ENCODE data around the gene SKIDA1. TPM values are rescaled to one million over a fixed set of nuclear protein-coding genes. Genes with fewer than 3 reads are reported as not detected.
A peak's percentile ranks its signal among the peaks of the same experiment; 100 is the strongest.

The SKIDA1 gene
- total RNA-seq, 1 experiment from 2014 or later = 9.4 TPM

- DNase-seq (ENCODE audit: low spot score) (peak; percentile 49), ATAC-seq (no peak; the same call in 1 of the 2 replicates)
- Mint-ChIP-seq H3K27ac (peak overlapping the region; percentile 82; the same call in 1 of the 2 replicates), H3K27me3 (ENCODE audit: low read depth) (peaks cover 29% of the 10 kb centered on the region), H3K4me1 (peaks cover 55% of the 10 kb centered on the region), H3K4me3 (peak overlapping the region; percentile 82), H3K36me3 (0 out of 2 replicates have a peak, but pooled peaks cover 2% of the 10 kb centered on the region), H3K9me3 (no peaks in the 10 kb centered on the region)
- CTCF ChIA-PET = interaction anchor here (0.6 to 5.9 kb wide), 8 partner anchors 8 to 339 kb away, joined by 3 to 84 read pairs (median 6); partner anchors contain the start of gene SKIDA1
- POLR2A ChIA-PET = interaction anchor here (0.6 to 1.2 kb wide), 7 partner anchors 15 to 228 kb away, joined by 3 to 9 read pairs (median 5); no protein-coding TSS in a partner anchor
- no peak for TF ChIP-seq SOX15 (CRISPR knock-in tag; IDR thresholded peaks at IDR 0.05)
- no peak for TF ChIP-seq ZNF138 (CRISPR knock-in tag; conservative IDR thresholded peaks at IDR 0.05)
- TF ChIP-seq ZNF423 (CRISPR knock-in tag; IDR thresholded peaks at IDR 0.05) = peak; percentile 43; the same call in 1 of the 2 replicates
- TF ChIP-seq ZNF281 (CRISPR knock-in tag; IDR thresholded peaks at IDR 0.05) = no peak
- TF ChIP-seq ZMAT4 (CRISPR knock-in tag; IDR thresholded peaks at IDR 0.05) = no peak
- no peak for TF ChIP-seq ELF4 (CRISPR knock-in tag; IDR thresholded peaks at IDR 0.05; ENCODE audit: low read depth)
- TF ChIP-seq RORB (CRISPR knock-in tag; IDR thresholded peaks at IDR 0.05) = no peak
- TF ChIP-seq, protein P1, sequence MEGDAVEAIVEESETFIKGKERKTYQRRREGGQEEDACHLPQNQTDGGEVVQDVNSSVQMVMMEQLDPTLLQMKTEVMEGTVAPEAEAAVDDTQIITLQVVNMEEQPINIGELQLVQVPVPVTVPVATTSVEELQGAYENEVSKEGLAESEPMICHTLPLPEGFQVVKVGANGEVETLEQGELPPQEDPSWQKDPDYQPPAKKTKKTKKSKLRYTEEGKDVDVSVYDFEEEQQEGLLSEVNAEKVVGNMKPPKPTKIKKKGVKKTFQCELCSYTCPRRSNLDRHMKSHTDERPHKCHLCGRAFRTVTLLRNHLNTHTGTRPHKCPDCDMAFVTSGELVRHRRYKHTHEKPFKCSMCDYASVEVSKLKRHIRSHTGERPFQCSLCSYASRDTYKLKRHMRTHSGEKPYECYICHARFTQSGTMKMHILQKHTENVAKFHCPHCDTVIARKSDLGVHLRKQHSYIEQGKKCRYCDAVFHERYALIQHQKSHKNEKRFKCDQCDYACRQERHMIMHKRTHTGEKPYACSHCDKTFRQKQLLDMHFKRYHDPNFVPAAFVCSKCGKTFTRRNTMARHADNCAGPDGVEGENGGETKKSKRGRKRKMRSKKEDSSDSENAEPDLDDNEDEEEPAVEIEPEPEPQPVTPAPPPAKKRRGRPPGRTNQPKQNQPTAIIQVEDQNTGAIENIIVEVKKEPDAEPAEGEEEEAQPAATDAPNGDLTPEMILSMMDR (IDR thresholded peaks at IDR 0.05) = no peak
- TF ChIP-seq NFE2L1 (CRISPR knock-in tag; IDR thresholded peaks at IDR 0.05) = no peak; the same call in 1 of the 2 replicates
- TF ChIP-seq ATF6 (CRISPR knock-in tag; IDR thresholded peaks at IDR 0.05) = no peak
- no peak for TF ChIP-seq ZNF219 (CRISPR knock-in tag; IDR thresholded peaks at IDR 0.05; ENCODE audit: borderline replicate concordance)
- TF ChIP-seq GTF2I (CRISPR knock-in tag; conservative IDR thresholded peaks at IDR 0.05) = no peak
- TF ChIP-seq ZNF396 (CRISPR knock-in tag; IDR thresholded peaks at IDR 0.05; ENCODE audit: borderline replicate concordance) = no peak
- TF ChIP-seq ZNF671 (CRISPR knock-in tag; IDR thresholded peaks at IDR 0.05) = no peak
- no peak for TF ChIP-seq JUN (CRISPR knock-in tag; IDR thresholded peaks at IDR 0.05)
- no peak for TF ChIP-seq USF1 (CRISPR knock-in tag; IDR thresholded peaks at IDR 0.05)
- TF ChIP-seq, protein P2, sequence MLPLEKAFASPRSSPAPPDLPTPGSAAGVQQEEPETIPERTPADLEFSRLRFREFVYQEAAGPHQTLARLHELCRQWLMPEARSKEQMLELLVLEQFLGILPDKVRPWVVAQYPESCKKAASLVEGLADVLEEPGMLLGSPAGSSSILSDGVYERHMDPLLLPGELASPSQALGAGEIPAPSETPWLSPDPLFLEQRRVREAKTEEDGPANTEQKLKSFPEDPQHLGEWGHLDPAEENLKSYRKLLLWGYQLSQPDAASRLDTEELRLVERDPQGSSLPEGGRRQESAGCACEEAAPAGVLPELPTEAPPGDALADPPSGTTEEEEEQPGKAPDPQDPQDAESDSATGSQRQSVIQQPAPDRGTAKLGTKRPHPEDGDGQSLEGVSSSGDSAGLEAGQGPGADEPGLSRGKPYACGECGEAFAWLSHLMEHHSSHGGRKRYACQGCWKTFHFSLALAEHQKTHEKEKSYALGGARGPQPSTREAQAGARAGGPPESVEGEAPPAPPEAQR (CRISPR knock-in tag; IDR thresholded peaks at IDR 0.05) = no peak
- no peak for TF ChIP-seq ZNF317 (CRISPR knock-in tag; IDR thresholded peaks at IDR 0.05; ENCODE audit: borderline replicate concordance, low read depth)
- TF ChIP-seq, protein P3, sequence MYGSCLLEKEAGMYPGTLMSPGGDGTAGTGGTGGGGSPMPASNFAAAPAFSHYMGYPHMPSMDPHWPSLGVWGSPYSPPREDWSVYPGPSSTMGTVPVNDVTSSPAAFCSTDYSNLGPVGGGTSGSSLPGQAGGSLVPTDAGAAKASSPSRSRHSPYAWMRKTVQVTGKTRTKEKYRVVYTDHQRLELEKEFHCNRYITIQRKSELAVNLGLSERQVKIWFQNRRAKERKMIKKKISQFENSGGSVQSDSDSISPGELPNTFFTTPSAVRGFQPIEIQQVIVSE (CRISPR knock-in tag; IDR thresholded peaks at IDR 0.05; ENCODE audit: borderline replicate concordance) = no peak
- TF ChIP-seq MXD4 (CRISPR knock-in tag; IDR thresholded peaks at IDR 0.05; ENCODE audit: borderline replicate concordance) = no peak
- TF ChIP-seq CBFB (CRISPR knock-in tag; IDR thresholded peaks at IDR 0.05; ENCODE audit: low read depth) = no peak
- no peak for TF ChIP-seq JAZF1 (CRISPR knock-in tag; IDR thresholded peaks at IDR 0.05)
- no peak for TF ChIP-seq GRHL2 (CRISPR knock-in tag; IDR thresholded peaks at IDR 0.05; ENCODE audit: insufficient replicate concordance, severe bottlenecking)
- no peak for TF ChIP-seq ZNF232 (CRISPR knock-in tag; IDR thresholded peaks at IDR 0.05)
- peak; percentile 35; the same call in 1 of the 2 replicates for TF ChIP-seq GABPB1 (CRISPR knock-in tag; IDR thresholded peaks at IDR 0.05)
- TF ChIP-seq, protein P4, sequence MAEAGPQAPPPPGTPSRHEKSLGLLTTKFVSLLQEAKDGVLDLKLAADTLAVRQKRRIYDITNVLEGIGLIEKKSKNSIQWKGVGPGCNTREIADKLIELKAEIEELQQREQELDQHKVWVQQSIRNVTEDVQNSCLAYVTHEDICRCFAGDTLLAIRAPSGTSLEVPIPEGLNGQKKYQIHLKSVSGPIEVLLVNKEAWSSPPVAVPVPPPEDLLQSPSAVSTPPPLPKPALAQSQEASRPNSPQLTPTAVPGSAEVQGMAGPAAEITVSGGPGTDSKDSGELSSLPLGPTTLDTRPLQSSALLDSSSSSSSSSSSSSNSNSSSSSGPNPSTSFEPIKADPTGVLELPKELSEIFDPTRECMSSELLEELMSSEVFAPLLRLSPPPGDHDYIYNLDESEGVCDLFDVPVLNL (CRISPR knock-in tag; IDR thresholded peaks at IDR 0.05; ENCODE audit: borderline replicate concordance, low read depth) = no peak
These were observed 31.1 kb downstream of the SKIDA1 start for GRCh38 chr10:21494191-21495001.
